WTC11 (cell line): ENCODE measurements around the gene GALNT12.

ENCODE experiments used
- IRF2 ChIP-seq: sonication (generic); formaldehyde crosslinking; IDR thresholded peaks from 2 replicates; pipeline ENCODE4 v1.8.0; 2022; ENCODE audit warnings: low read depth, missing genetic modification reagents, borderline replicate concordance
- NFE2L1 ChIP-seq: sonication (generic); formaldehyde crosslinking; IDR thresholded peaks from 2 replicates; pipeline ENCODE4 v1.8.1; 2023; ENCODE audit warnings: missing genetic modification reagents
- ZNF232 ChIP-seq: sonication (generic); formaldehyde crosslinking; IDR thresholded peaks from 2 replicates; pipeline ENCODE4 v1.8.0; 2022; ENCODE audit warnings: mild to moderate bottlenecking, missing genetic modification reagents
- TF ChIP-seq, protein P1 (sequence below): fragments of 200-600 bp; IDR thresholded peaks from 2 replicates; pipeline ENCODE4 v1.8.0; 2022; ENCODE audit warnings: antibody characterized with exemption
- TF ChIP-seq, protein P2 (sequence below): sonication (generic); formaldehyde crosslinking; IDR thresholded peaks from 2 replicates; pipeline ENCODE4 v1.8.1; 2022; ENCODE audit warnings: low read depth, missing genetic modification reagents, borderline replicate concordance
- TF ChIP-seq, protein P3 (sequence below): sonication (generic); formaldehyde crosslinking; IDR thresholded peaks from 2 replicates; pipeline ENCODE4 v1.8.1; 2023; ENCODE audit warnings: mild to moderate bottlenecking, moderate library complexity, missing genetic modification reagents

DNA sequence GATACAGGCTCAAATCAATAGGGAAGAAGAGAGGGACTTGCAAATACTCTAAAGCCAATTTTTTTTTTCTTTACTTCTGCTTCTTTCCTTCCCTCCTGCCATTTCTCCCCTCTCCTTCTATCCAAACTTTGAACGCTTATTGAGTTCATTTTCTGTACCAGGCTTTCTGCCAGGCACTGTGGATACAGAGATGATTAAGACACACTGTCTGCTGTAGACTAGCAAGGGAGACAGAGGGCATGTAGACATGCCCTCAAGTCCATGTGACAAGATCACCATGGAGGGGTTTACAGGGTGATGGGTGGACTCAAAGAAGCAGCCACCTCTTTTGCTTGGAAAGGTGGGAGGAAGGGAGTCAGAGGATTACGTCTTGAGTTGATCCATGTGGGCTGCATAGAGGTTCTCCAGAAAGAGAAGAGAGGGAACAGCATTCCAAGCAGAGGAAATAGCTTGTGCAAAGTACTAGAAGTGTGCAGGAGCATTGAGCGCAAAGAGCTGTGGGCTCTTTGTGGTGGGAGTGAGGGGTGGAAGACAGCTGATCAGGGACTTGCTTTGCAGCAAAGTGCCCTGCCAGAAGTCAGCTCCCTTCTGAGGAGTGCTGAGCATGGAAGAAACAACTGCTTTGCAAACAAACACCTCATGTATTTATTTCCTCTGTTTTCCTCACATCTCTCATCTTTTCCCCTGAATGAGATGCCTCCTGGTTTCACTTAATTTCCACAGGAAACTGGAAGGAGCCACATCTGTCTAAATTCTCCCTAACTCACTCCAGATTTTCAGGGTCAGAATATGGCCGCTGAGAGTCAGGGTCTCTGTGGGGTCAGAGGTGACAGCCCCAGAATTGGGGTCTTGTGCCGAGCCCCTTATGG, 71.9 kb downstream of the GALNT12 start:
- TF ChIP-seq, protein P1, sequence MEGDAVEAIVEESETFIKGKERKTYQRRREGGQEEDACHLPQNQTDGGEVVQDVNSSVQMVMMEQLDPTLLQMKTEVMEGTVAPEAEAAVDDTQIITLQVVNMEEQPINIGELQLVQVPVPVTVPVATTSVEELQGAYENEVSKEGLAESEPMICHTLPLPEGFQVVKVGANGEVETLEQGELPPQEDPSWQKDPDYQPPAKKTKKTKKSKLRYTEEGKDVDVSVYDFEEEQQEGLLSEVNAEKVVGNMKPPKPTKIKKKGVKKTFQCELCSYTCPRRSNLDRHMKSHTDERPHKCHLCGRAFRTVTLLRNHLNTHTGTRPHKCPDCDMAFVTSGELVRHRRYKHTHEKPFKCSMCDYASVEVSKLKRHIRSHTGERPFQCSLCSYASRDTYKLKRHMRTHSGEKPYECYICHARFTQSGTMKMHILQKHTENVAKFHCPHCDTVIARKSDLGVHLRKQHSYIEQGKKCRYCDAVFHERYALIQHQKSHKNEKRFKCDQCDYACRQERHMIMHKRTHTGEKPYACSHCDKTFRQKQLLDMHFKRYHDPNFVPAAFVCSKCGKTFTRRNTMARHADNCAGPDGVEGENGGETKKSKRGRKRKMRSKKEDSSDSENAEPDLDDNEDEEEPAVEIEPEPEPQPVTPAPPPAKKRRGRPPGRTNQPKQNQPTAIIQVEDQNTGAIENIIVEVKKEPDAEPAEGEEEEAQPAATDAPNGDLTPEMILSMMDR = no peak
- TF ChIP-seq IRF2 (CRISPR knock-in tag) (no peak), NFE2L1 (no peak), ZNF232 (CRISPR knock-in tag) (no peak)
- TF ChIP-seq, protein P2, sequence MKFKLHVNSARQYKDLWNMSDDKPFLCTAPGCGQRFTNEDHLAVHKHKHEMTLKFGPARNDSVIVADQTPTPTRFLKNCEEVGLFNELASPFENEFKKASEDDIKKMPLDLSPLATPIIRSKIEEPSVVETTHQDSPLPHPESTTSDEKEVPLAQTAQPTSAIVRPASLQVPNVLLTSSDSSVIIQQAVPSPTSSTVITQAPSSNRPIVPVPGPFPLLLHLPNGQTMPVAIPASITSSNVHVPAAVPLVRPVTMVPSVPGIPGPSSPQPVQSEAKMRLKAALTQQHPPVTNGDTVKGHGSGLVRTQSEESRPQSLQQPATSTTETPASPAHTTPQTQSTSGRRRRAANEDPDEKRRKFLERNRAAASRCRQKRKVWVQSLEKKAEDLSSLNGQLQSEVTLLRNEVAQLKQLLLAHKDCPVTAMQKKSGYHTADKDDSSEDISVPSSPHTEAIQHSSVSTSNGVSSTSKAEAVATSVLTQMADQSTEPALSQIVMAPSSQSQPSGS = no peak
- TF ChIP-seq, protein P3, sequence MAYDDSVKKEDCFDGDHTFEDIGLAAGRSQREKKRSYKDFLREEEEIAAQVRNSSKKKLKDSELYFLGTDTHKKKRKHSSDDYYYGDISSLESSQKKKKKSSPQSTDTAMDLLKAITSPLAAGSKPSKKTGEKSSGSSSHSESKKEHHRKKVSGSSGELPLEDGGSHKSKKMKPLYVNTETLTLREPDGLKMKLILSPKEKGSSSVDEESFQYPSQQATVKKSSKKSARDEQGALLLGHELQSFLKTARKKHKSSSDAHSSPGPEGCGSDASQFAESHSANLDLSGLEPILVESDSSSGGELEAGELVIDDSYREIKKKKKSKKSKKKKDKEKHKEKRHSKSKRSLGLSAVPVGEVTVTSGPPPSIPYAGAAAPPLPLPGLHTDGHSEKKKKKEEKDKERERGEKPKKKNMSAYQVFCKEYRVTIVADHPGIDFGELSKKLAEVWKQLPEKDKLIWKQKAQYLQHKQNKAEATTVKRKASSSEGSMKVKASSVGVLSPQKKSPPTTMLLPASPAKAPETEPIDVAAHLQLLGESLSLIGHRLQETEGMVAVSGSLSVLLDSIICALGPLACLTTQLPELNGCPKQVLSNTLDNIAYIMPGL (CRISPR knock-in tag) = no peak
